GM23248 (cell line): Measurements from ENCODE around the gene HSD11B2.

Source experiments
- EZH2 ChIP-seq: fragments of 200-600 bp; sonication (generic); IDR thresholded peaks from 2 replicates; pipeline ENCODE4 v1.6.1; 2018; ENCODE audit warnings: antibody characterized with exemption, mild to moderate bottlenecking; ENCODE audit not compliant: insufficient read depth, poor library complexity, severe bottlenecking
- EZH2phosphoT487 ChIP-seq: fragments of 200-600 bp; sonication (generic); IDR thresholded peaks from 2 replicates; pipeline ENCODE4 v1.6.1; 2018; ENCODE audit warnings: antibody characterized with exemption, moderate library complexity, mild to moderate bottlenecking, low read depth; ENCODE audit not compliant: insufficient read depth

- TF ChIP-seq EZH2phosphoT487 (no peak), EZH2 (no peak)
These were observed 26.9 kb upstream of the HSD11B2 start for GRCh38 chr16:67403976-67404555.
